HEK293 (cell line): Measurements from ENCODE around the gene SFTPD.

ENCODE experiments used
- CTCF ChIA-PET: fragments of 350-600 bp; formaldehyde crosslinking; extraction: SDS; loops from one replicate; lab custom pipeline; 2021; ENCODE audit warnings: antibody characterized with exemption; lab: Yijun Ruan, JAX
- POLR2A ChIA-PET: fragments of 300-600 bp; formaldehyde crosslinking; extraction: SDS; loops from one replicate; lab custom pipeline; 2020; ENCODE audit warnings: antibody characterized with exemption, inconsistent platforms; lab: Yijun Ruan, JAX
- H3K27ac ChIP-seq: fragments of 200-500 bp; sonication (Bioruptor generic); 2 replicates; pipeline ENCODE4 v1.5.1; 2014; ENCODE audit warnings: low read depth, low read length, control low read depth, inconsistent platforms; ENCODE audit errors: extremely low read depth
- H3K36me3 ChIP-seq, 2 experiments: fragments of 200-500 bp in 1 of 2; sonication (Bioruptor generic) in 1 of 2; 1 replicate in 1 of 2; 2 replicates in 1 of 2; pipeline ENCODE4 v1.5.1; 2014 to 2017; ENCODE audit warnings: inconsistent platforms in 2 of 2, low read length in 2 of 2; ENCODE audit not compliant: control insufficient read depth in 2 of 2, insufficient read depth in 1 of 2
- H3K4me1 ChIP-seq: fragments of 200-500 bp; sonication (Bioruptor generic); 2 replicates; pipeline ENCODE4 v1.5.1; 2014; ENCODE audit warnings: mild to moderate bottlenecking, low read length, inconsistent platforms; ENCODE audit not compliant: control insufficient read depth, insufficient read depth
- H3K4me3 ChIP-seq: 2 replicates; pipeline ENCODE4 v1.5.1; 2011; ENCODE audit warnings: low read depth, mild to moderate bottlenecking, control low read depth, low read length, moderate library complexity
- H3K9me3 ChIP-seq: fragments of 200-500 bp; sonication (Bioruptor generic); 2 replicates; pipeline ENCODE4 v1.5.1; 2014; ENCODE audit warnings: low read depth, low read length, inconsistent platforms; ENCODE audit not compliant: control insufficient read depth, insufficient read depth
- BCL6B ChIP-seq: fragments of 450-650 bp; formaldehyde crosslinking; IDR thresholded peaks from 2 replicates; pipeline ENCODE4 v1.5.1; 2017; ENCODE audit warnings: missing biosample characterization, missing genetic modification characterization
- GLI2 ChIP-seq: fragments of 450-650 bp; formaldehyde crosslinking; IDR thresholded peaks from 2 replicates; pipeline ENCODE4; 2017; ENCODE audit warnings: missing biosample characterization, missing genetic modification characterization, low read depth, borderline replicate concordance
- GLIS2 ChIP-seq: fragments of 450-650 bp; formaldehyde crosslinking; IDR thresholded peaks from 2 replicates; pipeline ENCODE4 v1.5.1; 2016; ENCODE audit warnings: missing biosample characterization, missing genetic modification characterization
- HOXA7 ChIP-seq: sonication (generic); formaldehyde crosslinking; IDR thresholded peaks from 2 replicates; pipeline ENCODE4 v1.8.1; 2022; ENCODE audit warnings: missing genetic modification reagents, borderline replicate concordance
- MEIS1 ChIP-seq: sonication (generic); formaldehyde crosslinking; IDR thresholded peaks from 2 replicates; pipeline ENCODE4 v1.8.1; 2022; ENCODE audit warnings: missing genetic modification reagents, mild to moderate bottlenecking, borderline replicate concordance
- SCRT1 ChIP-seq: fragments of 450-650 bp; formaldehyde crosslinking; IDR thresholded peaks from 2 replicates; pipeline ENCODE4 v1.5.1; 2016; ENCODE audit warnings: missing biosample characterization, missing genetic modification characterization, borderline replicate concordance
- SP2 ChIP-seq: fragments of 450-650 bp; formaldehyde crosslinking; IDR thresholded peaks from 2 replicates; pipeline ENCODE4 v1.5.1; 2016; ENCODE audit warnings: missing biosample characterization, missing genetic modification characterization
- SP7 ChIP-seq: fragments of 450-650 bp; formaldehyde crosslinking; IDR thresholded peaks from 2 replicates; pipeline ENCODE4 v1.5.1; 2016; ENCODE audit warnings: missing biosample characterization, missing genetic modification characterization
- TCF7L2 ChIP-seq: IDR thresholded peaks from 2 replicates; pipeline ENCODE4 v1.6.1; 2011; ENCODE audit warnings: low read depth, mild to moderate bottlenecking, inconsistent platforms, low read length, moderate library complexity, borderline replicate concordance
- YY1 ChIP-seq: fragments of 450-650 bp; formaldehyde crosslinking; IDR thresholded peaks from 2 replicates; pipeline ENCODE4 v1.5.1; 2018; ENCODE audit warnings: missing biosample characterization, missing genetic modification characterization
- ZBTB20 ChIP-seq: fragments of 450-650 bp; formaldehyde crosslinking; IDR thresholded peaks from 2 replicates; pipeline ENCODE4 v1.5.1; 2016; ENCODE audit warnings: missing biosample characterization, missing genetic modification characterization
- ZNF18 ChIP-seq: fragments of 450-650 bp; formaldehyde crosslinking; IDR thresholded peaks from 2 replicates; pipeline ENCODE4 v1.5.1; 2016; ENCODE audit warnings: missing biosample characterization, missing genetic modification characterization
- ZNF184 ChIP-seq: fragments of 450-650 bp; IDR thresholded peaks from 2 replicates; pipeline ENCODE4 v1.5.1; 2018; ENCODE audit warnings: missing biosample characterization, mild to moderate bottlenecking, missing genetic modification characterization
- ZNF214 ChIP-seq: fragments of 450-650 bp; formaldehyde crosslinking; IDR thresholded peaks from 2 replicates; pipeline ENCODE4 v1.5.1; 2017; ENCODE audit warnings: missing biosample characterization, mild to moderate bottlenecking, missing genetic modification characterization, borderline replicate concordance
- ZNF292 ChIP-seq: fragments of 450-650 bp; formaldehyde crosslinking; IDR thresholded peaks from 2 replicates; pipeline ENCODE4 v1.5.1; 2016; ENCODE audit warnings: low read depth, missing biosample characterization, missing genetic modification characterization, borderline replicate concordance
- ZNF324 ChIP-seq: fragments of 450-650 bp; formaldehyde crosslinking; IDR thresholded peaks from 2 replicates; pipeline ENCODE4 v1.5.1; 2016; ENCODE audit warnings: missing biosample characterization, missing genetic modification characterization
- ZNF366 ChIP-seq: fragments of 450-650 bp; formaldehyde crosslinking; conservative IDR thresholded peaks from 2 replicates; pipeline ENCODE4 v1.5.1; 2016; ENCODE audit warnings: missing biosample characterization, missing genetic modification characterization
- ZNF449 ChIP-seq: fragments of 450-650 bp; formaldehyde crosslinking; IDR thresholded peaks from 2 replicates; pipeline ENCODE4 v1.5.1; 2017; ENCODE audit warnings: missing biosample characterization, mild to moderate bottlenecking, missing genetic modification characterization, moderate library complexity
- ZNF561 ChIP-seq: fragments of 450-650 bp; IDR thresholded peaks from 2 replicates; pipeline ENCODE4 v1.5.1; 2018; ENCODE audit warnings: missing biosample characterization, missing genetic modification characterization, borderline replicate concordance
- ZNF580 ChIP-seq: fragments of 450-650 bp; formaldehyde crosslinking; IDR thresholded peaks from 2 replicates; pipeline ENCODE4 v1.5.1; 2016; ENCODE audit warnings: missing biosample characterization, missing genetic modification characterization
- ZNF585B ChIP-seq: fragments of 450-650 bp; formaldehyde crosslinking; IDR thresholded peaks from 2 replicates; pipeline ENCODE4 v1.5.1; 2016; ENCODE audit warnings: missing biosample characterization, missing genetic modification characterization
- ZNF658 ChIP-seq: fragments of 450-650 bp; formaldehyde crosslinking; IDR thresholded peaks from 2 replicates; pipeline ENCODE4; 2016; ENCODE audit warnings: missing biosample characterization, missing genetic modification characterization
- ZNF677 ChIP-seq: fragments of 450-650 bp; IDR thresholded peaks from 2 replicates; pipeline ENCODE4 v1.5.0; 2018; ENCODE audit warnings: missing biosample characterization, mild to moderate bottlenecking, missing genetic modification characterization, moderate library complexity
- ZNF830 ChIP-seq: fragments of 450-650 bp; IDR thresholded peaks from 2 replicates; pipeline ENCODE4 v1.5.0; 2018; ENCODE audit warnings: missing biosample characterization, missing genetic modification characterization, low read depth, mild to moderate bottlenecking, moderate library complexity
- ZNF843 ChIP-seq: fragments of 450-650 bp; formaldehyde crosslinking; IDR thresholded peaks from 2 replicates; pipeline ENCODE4 v1.5.1; 2016; ENCODE audit warnings: missing biosample characterization, missing genetic modification characterization
- ZSCAN18 ChIP-seq: fragments of 450-650 bp; formaldehyde crosslinking; IDR thresholded peaks from 2 replicates; pipeline ENCODE4 v1.5.1; 2016; ENCODE audit warnings: missing biosample characterization, missing genetic modification characterization
- ZSCAN5A ChIP-seq: fragments of 450-650 bp; formaldehyde crosslinking; IDR thresholded peaks from 2 replicates; pipeline ENCODE4 v1.5.1; 2016; ENCODE audit warnings: missing biosample characterization, missing genetic modification characterization

The SFTPD gene

GRCh38 chr10:79981450-79982361 is 32.8 kb upstream of the SFTPD start (continued):
- TF ChIP-seq ZNF184 (tag by site-specific recombination) (no peak), ZNF658 (no peak), HOXA7 (no peak), ZSCAN18 (tag by site-specific recombination) (no peak), ZNF324 (tag by site-specific recombination) (no peak), MEIS1 (CRISPR knock-in tag) (no peak), ZNF292 (tag by site-specific recombination) (no peak), ZNF449 (peak; percentile 49; the same call in 1 of the 2 replicates), ZSCAN5A (tag by site-specific recombination) (no peak), ZNF677 (tag by site-specific recombination) (no peak), BCL6B (tag by site-specific recombination) (no peak), ZNF561 (no peak)
- TF ChIP-seq, all 188 proteins: peak for 15

GRCh38 chr10:79980711-79981110 is 31.8 kb upstream of the SFTPD start:
- H3K4me1 ChIP-seq: peaks cover 4% of the 10 kb centered on the region; the same call in 1 of the 2 replicates
- CTCF ChIA-PET: interaction anchor here (1.6 kb wide), 1 partner anchor 48 kb away, joined by 5 read pairs; no protein-coding TSS in a partner anchor
- H3K9me3 ChIP-seq: no peaks in the 10 kb centered on the region
- H3K4me3 ChIP-seq: no peak overlapping the region
- TF ChIP-seq GLIS2 (no peak), YY1 (no peak), ZNF18 (no peak), ZNF843 (no peak), ZNF580 (tag by site-specific recombination) (no peak), ZNF830 (no peak), ZNF585B (tag by site-specific recombination) (no peak), ZNF214 (tag by site-specific recombination) (no peak), TCF7L2 (no peak), SP2 (tag by site-specific recombination) (no peak), ZBTB20 (tag by site-specific recombination) (no peak), ZNF366 (tag by site-specific recombination) (no peak), SCRT1 (tag by site-specific recombination) (no peak), GLI2 (no peak), SP7 (tag by site-specific recombination) (no peak)
- TF ChIP-seq, all 188 proteins: peak for 0
- Histone ChIP-seq H3K36me3 (no peaks in the 10 kb centered on the region), H3K27ac (no peak overlapping the region)
- POLR2A ChIA-PET: no interaction called here
